ENCODE data around the gene ELMO3. TPM values are rescaled to one million over a fixed set of nuclear protein-coding genes. Genes with fewer than 3 reads are reported as not detected.

The ELMO3 gene
- total and polyA plus RNA-seq, 2 of the 13 experiments (the other 11 are each of a cell fraction or from before 2014, with no cell fraction given) = 2.6 to 4.0 TPM

DNA sequence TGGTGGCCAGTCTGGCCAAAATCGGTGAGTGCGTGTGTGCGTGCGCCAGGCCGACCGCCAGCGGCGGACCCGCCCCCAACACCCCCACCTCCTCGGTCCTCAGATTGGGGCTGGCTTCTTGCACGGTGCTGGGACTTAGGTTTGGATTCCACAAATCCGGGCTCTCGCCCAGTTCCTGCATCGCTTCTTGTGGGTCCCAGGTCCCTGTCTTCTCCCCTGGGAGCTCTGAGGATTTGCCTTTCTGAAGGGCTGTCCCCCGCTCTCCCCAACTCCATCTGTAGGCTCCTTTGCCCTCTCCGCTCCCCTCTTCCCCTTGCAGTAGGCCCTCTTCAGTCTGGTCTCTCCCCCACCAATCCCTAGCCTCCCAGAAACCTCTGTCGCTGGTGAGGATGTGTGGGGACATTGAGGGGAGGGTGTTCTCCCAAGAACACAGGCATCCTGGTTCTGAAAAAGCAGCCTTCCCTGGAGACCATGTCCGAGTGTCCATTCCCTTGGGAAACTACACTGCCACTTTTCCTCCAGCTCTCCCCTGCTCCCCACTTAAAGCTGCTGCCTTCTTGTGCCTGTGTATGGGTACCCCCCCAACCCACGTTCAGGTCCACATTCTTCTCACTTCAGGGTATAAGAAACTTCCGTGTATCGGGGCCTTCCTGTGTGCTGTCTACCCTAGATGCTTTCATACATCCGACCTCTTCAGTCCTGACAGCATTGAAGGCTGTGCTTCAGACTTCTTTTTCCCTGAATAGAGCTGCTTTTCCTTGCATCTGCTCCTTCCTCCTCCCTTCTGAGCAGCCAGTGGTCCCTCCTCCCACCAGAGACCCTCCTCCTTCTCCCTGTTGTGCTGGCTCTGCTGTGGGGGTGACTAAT lies 50.5 kb downstream of the ELMO3 start (continued):
- TF ChIP-seq, protein P1, sequence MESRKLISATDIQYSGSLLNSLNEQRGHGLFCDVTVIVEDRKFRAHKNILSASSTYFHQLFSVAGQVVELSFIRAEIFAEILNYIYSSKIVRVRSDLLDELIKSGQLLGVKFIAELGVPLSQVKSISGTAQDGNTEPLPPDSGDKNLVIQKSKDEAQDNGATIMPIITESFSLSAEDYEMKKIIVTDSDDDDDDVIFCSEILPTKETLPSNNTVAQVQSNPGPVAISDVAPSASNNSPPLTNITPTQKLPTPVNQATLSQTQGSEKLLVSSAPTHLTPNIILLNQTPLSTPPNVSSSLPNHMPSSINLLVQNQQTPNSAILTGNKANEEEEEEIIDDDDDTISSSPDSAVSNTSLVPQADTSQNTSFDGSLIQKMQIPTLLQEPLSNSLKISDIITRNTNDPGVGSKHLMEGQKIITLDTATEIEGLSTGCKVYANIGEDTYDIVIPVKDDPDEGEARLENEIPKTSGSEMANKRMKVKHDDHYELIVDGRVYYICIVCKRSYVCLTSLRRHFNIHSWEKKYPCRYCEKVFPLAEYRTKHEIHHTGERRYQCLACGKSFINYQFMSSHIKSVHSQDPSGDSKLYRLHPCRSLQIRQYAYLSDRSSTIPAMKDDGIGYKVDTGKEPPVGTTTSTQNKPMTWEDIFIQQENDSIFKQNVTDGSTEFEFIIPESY (CRISPR knock-in tag; IDR thresholded peaks at IDR 0.05) = no peak
- TF ChIP-seq, protein P2, sequence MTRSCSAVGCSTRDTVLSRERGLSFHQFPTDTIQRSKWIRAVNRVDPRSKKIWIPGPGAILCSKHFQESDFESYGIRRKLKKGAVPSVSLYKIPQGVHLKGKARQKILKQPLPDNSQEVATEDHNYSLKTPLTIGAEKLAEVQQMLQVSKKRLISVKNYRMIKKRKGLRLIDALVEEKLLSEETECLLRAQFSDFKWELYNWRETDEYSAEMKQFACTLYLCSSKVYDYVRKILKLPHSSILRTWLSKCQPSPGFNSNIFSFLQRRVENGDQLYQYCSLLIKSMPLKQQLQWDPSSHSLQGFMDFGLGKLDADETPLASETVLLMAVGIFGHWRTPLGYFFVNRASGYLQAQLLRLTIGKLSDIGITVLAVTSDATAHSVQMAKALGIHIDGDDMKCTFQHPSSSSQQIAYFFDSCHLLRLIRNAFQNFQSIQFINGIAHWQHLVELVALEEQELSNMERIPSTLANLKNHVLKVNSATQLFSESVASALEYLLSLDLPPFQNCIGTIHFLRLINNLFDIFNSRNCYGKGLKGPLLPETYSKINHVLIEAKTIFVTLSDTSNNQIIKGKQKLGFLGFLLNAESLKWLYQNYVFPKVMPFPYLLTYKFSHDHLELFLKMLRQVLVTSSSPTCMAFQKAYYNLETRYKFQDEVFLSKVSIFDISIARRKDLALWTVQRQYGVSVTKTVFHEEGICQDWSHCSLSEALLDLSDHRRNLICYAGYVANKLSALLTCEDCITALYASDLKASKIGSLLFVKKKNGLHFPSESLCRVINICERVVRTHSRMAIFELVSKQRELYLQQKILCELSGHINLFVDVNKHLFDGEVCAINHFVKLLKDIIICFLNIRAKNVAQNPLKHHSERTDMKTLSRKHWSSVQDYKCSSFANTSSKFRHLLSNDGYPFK (CRISPR knock-in tag; IDR thresholded peaks at IDR 0.05; ENCODE audit: borderline replicate concordance) = peak; percentile 22; the same call in 1 of the 2 replicates
- TF ChIP-seq ZNF792 (CRISPR knock-in tag; IDR thresholded peaks at IDR 0.05) (no peak), ZNF205 (CRISPR knock-in tag; IDR thresholded peaks at IDR 0.05) (no peak), ZNF460 (CRISPR knock-in tag; IDR thresholded peaks at IDR 0.05; ENCODE audit: borderline replicate concordance) (no peak; the same call in 1 of the 2 replicates), KAT2B (IDR thresholded peaks at IDR 0.05; ENCODE audit: borderline replicate concordance, low read depth, low read length) (no peak), ZNF230 (CRISPR knock-in tag; IDR thresholded peaks at IDR 0.05) (no peak)
- TF ChIP-seq, protein P3, sequence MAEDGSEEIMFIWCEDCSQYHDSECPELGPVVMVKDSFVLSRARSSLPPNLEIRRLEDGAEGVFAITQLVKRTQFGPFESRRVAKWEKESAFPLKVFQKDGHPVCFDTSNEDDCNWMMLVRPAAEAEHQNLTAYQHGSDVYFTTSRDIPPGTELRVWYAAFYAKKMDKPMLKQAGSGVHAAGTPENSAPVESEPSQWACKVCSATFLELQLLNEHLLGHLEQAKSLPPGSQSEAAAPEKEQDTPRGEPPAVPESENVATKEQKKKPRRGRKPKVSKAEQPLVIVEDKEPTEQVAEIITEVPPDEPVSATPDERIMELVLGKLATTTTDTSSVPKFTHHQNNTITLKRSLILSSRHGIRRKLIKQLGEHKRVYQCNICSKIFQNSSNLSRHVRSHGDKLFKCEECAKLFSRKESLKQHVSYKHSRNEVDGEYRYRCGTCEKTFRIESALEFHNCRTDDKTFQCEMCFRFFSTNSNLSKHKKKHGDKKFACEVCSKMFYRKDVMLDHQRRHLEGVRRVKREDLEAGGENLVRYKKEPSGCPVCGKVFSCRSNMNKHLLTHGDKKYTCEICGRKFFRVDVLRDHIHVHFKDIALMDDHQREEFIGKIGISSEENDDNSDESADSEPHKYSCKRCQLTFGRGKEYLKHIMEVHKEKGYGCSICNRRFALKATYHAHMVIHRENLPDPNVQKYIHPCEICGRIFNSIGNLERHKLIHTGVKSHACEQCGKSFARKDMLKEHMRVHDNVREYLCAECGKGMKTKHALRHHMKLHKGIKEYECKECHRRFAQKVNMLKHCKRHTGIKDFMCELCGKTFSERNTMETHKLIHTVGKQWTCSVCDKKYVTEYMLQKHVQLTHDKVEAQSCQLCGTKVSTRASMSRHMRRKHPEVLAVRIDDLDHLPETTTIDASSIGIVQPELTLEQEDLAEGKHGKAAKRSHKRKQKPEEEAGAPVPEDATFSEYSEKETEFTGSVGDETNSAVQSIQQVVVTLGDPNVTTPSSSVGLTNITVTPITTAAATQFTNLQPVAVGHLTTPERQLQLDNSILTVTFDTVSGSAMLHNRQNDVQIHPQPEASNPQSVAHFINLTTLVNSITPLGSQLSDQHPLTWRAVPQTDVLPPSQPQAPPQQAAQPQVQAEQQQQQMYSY (CRISPR knock-in tag; IDR thresholded peaks at IDR 0.05) = no peak
- TF ChIP-seq, protein P4, sequence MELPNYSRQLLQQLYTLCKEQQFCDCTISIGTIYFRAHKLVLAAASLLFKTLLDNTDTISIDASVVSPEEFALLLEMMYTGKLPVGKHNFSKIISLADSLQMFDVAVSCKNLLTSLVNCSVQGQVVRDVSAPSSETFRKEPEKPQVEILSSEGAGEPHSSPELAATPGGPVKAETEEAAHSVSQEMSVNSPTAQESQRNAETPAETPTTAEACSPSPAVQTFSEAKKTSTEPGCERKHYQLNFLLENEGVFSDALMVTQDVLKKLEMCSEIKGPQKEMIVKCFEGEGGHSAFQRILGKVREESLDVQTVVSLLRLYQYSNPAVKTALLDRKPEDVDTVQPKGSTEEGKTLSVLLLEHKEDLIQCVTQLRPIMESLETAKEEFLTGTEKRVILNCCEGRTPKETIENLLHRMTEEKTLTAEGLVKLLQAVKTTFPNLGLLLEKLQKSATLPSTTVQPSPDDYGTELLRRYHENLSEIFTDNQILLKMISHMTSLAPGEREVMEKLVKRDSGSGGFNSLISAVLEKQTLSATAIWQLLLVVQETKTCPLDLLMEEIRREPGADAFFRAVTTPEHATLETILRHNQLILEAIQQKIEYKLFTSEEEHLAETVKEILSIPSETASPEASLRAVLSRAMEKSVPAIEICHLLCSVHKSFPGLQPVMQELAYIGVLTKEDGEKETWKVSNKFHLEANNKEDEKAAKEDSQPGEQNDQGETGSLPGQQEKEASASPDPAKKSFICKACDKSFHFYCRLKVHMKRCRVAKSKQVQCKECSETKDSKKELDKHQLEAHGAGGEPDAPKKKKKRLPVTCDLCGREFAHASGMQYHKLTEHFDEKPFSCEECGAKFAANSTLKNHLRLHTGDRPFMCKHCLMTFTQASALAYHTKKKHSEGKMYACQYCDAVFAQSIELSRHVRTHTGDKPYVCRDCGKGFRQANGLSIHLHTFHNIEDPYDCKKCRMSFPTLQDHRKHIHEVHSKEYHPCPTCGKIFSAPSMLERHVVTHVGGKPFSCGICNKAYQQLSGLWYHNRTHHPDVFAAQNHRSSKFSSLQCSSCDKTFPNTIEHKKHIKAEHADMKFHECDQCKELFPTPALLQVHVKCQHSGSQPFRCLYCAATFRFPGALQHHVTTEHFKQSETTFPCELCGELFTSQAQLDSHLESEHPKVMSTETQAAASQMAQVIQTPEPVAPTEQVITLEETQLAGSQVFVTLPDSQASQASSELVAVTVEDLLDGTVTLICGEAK (IDR thresholded peaks at IDR 0.05) = no peak
- TF ChIP-seq, protein P4 (CRISPR knock-in tag; IDR thresholded peaks at IDR 0.05) = 0 out of 2 replicates have a peak, but pooled peaks have one; percentile 13

All from HepG2 (cell line).